Neuron (in vitro differentiated cells): ENCODE results near the gene AGO3.

Source experiments
- H2AFZ ChIP-seq: one replicate; pipeline ENCODE4 v1.6.1; 2013; ENCODE audit warnings: low read depth, mild to moderate bottlenecking, inconsistent platforms, low read length, moderate library complexity
- H3K27me3 ChIP-seq: one replicate; pipeline ENCODE4 v1.6.1; 2013; ENCODE audit warnings: low read length; ENCODE audit not compliant: insufficient read depth
- H3K36me3 ChIP-seq: one replicate; pipeline ENCODE4 v1.6.1; 2013; ENCODE audit warnings: low read length; ENCODE audit not compliant: insufficient read depth
- H3K4me1 ChIP-seq: one replicate; pipeline ENCODE4 v1.6.1; 2013; ENCODE audit warnings: low read length; ENCODE audit not compliant: insufficient read depth
- H3K4me3 ChIP-seq: 2 replicates; pipeline ENCODE4 v1.5.1; 2013; ENCODE audit warnings: mild to moderate bottlenecking, low read length, moderate library complexity
- H3K9me3 ChIP-seq: one replicate; pipeline ENCODE4 v1.6.1; 2013; ENCODE audit warnings: low read length

AGO3 gene

DNA sequence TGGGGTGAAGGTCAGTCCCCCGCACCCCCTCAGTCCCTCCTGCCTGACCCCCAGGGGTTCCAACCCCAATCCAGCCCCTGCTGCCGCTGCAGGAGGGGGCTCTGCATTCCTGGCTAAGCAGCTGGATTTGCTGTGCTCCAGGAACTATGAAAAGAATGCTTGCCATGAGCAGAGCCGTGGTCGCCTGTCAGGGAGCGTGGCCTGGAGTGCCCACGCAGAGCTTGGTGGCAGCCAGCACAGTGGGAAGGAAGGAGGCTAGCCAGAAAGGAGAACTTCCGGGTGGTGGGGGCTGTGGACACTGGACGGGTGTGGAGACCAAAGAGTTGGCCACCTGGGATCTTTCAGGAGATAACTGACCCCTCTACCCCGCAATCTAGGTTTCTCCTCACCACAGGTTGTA lies 188.6 kb downstream of the AGO3 start:
- Histone ChIP-seq H3K4me3 (no peak overlapping the region), H3K4me1 (peaks cover 8% of the 10 kb centered on the region), H2AFZ (no peak overlapping the region), H3K36me3 (no peaks in the 10 kb centered on the region), H3K27me3 (peaks cover 38% of the 10 kb centered on the region), H3K9me3 (no peaks in the 10 kb centered on the region)
